22Rv1 (cell line): ENCODE measurements around the gene BUD23.
"Not testable (repeated sequence)": the region's sequence is repeated elsewhere in the genome, so short reads cannot be mapped to it uniquely, and the experiment has no call there.

Experiments
- H3K27ac ChIP-seq: fragments of 450-650 bp; 2 replicates; pipeline ENCODE4 v1.5.1; 2017
- CTCF ChIP-seq: fragments of 450-650 bp; IDR thresholded peaks from 2 replicates; pipeline ENCODE4 v1.5.1; 2017; ENCODE audit warnings: mild to moderate bottlenecking
- ZFX ChIP-seq: fragments of 450-650 bp; IDR thresholded peaks from 2 replicates; pipeline ENCODE4 v1.6.1; 2017; ENCODE audit warnings: antibody characterized with exemption, borderline replicate concordance

Gene BUD23

DNA sequence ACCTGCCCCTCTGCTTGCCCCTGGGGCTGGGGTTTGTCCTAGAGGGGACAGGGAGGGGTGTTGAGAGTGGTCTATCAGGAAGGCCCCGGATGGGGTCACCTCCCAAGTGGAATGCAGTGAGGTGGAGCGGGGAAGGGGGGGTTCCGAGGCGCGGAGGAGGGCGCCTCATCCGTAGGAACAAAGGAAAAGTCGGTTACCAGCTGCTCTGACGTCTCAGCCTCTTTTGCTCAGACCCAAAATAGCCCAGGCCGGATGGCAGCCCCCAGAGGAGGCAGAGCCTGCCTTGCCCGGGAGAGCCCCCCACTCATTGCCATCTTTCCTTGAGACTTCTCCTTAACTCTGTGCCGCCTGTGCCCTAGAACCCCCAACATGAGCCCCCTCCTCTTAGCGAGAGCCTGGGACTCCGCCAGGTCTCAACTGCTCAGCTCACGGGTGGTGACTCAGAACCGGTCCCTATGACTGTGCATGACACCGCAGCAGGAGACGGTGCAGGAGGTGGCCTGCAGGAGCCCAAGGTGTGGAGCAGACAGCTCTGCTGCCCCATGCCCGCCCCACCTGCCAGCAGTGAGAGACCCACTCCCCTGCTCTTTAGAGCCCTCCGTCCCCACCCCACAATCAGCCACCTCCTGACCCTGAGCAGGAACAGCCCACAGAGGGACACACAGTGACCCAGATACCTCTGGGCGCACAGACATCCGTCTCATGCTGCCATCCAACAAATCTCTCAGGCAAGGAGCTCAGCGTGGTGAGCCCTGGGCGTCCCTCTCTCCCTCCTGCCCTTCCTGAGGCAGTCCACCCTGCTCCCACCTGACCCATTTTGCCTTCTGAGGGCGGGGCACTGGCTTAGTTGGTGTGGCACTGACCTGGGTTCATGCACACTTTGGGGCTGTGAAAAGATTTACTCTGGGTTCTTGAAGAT lies 23.0 kb downstream of the BUD23 start:
- TF ChIP-seq CTCF (no peak), ZFX (no peak)
- H3K27ac ChIP-seq: no peak overlapping the region

- no peak for TF ChIP-seq CTCF
- TF ChIP-seq ZFX: no peak
- H3K27ac ChIP-seq: no peak overlapping the region
Measured at GRCh38 chr7:73707045-73707631, 23.7 kb downstream of the BUD23 start.

DNA sequence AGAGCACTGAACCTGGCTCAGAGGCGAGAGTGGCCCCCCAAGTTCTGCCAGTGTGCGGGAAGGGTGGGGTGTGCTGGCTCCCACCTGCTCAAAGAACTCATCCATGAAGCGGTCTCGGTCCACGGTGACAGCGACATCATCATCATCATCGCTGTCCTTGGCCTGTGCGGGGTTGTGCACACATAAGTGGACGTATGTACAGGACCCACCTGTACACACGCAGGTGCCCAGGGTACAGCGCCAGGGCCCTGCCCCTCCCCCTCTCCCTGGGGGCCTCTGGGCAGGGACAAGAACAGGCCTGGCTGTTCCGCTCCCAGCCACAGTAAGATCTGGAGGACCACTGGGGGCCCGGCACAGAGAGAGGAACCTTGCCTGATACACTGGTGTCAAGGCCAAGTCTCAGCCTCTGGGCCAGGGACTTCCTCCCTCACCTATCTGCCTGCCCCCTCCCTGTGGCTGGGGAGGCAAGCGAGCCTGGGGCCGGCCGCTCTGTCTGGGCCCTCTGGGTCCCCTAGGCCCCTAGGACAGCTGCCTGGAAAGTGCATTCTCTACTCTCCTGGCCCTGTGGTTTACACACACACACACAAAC lies 25.7 kb downstream of the BUD23 start:
- no peak overlapping the region for H3K27ac ChIP-seq
- no peak for TF ChIP-seq ZFX
- TF ChIP-seq CTCF: no peak

DNA sequence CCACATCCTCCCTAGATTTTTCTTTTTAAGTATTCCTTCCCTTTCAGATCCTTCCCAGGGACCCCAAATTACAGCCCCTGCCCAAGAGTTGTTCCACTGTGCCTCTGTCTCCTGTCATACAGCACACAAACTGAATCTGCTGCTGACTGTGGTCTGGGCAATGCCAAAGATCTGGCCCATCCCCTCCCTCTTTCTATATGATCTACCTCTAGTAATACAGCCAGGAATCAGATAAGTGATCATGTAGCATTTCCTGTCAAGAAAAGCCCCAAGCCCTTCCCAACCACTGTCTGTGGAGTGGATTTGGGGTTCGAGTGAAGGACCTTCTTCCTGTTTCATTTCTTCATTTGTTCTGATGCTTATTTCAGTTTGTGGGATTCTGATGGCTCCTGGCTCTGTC lies 29.4 kb downstream of the BUD23 start:
- TF ChIP-seq CTCF (no peak), ZFX (no peak)
- H3K27ac ChIP-seq: no peak overlapping the region

DNA sequence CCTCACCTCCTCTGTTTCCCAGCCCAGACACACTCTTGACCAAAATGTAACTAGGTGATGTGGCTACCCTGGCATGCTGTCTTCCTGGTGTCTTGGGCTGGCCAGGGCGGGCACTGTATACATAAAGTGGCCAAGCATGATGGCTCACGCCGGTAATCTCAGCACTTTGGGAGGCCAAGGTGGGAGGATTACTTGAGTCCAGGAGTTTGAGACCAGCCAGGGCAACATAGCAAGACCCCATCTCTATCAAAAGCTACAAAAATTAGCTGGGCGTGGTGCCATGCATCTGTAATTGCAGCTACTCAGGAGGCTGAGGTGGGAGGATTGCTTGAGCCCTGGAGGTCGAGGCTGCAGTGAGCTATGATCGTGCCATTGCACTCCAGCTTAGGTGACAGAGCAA lies 29.9 kb downstream of the BUD23 start:
- H3K27ac ChIP-seq: not testable (repeated sequence)

GRCh38 chr7:73715648-73716317 lies 32.4 kb downstream of the BUD23 start:
- TF ChIP-seq CTCF (no peak), ZFX (no peak)
- peak overlapping the region; percentile 52 for H3K27ac ChIP-seq

DNA sequence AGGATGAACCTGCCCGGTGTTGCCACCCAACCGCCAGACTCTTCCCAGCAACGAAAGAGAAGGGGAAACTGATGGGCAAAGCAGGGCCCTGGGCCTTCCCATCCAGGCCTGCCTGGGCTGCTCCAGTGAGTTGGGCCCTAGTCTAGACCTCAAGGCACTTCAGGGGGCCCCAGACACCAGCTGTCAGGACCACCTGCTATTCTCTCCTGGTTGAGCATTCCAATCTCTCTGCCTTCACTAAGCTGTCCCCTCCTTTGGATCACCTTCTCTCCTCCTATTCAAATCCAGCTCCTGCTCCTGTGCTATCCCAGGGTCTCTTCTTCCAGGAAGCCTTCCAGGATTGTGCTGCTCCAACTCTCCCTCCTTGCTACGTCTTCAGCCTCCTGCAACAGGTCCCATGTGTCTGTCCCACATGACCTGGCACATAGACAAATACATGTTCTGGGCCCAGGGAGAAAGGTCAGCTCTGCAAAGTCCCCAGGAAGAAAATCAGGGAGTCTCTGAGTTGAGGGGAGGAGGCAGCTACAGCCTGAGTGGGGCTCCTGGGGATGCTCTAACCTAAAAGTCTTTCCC lies 33.0 kb downstream of the BUD23 start:
- peak overlapping the region; percentile 52 for H3K27ac ChIP-seq
- no peak for TF ChIP-seq CTCF
- no peak for TF ChIP-seq ZFX
